ENCODE results near the gene NUP93. TPM values are rescaled to one million over a fixed set of nuclear protein-coding genes. Genes with fewer than 3 reads are reported as not detected.

Gene NUP93
- total and polyA plus RNA-seq, 9 of the 15 experiments (the other 6 are each of a cell fraction or from before 2014, with no cell fraction given), result 92.0 to 162 (median 121) TPM

GRCh38 chr16:56688762-56689161, 41.2 kb upstream of the NUP93 start:
- H3K4me2 ChIP-seq (ENCODE audit: insufficient read depth, low read length), result no peak overlapping the region
- no peaks in the 10 kb centered on the region for H3K9me3 ChIP-seq (replicated peaks; ENCODE audit: control insufficient read depth, insufficient read depth, low read depth, low read length)
- H3K27me3 ChIP-seq (ENCODE audit: control insufficient read depth in 2 of 2, insufficient read depth in 2 of 2, low read length in 2 of 2), result peaks cover 7 to 36% of the 10 kb centered on the region in 2 experiments; a peak in 4 of 5 replicates
- no peaks in the 10 kb centered on the region for H3K36me3 ChIP-seq (ENCODE audit: control insufficient read depth, insufficient read depth, low read length)
- POLR2A ChIA-PET, result no interaction called here
- intact Hi-C loops (cut with micrococcal nuclease), result no loop called here
- WGBS (ENCODE audit: insufficient coverage, low coverage, missing lambda C conversion rate), result 0% methylated on average over 1 of the region's 1 CpG
- H3K27ac ChIP-seq (ENCODE audit: extremely low read depth, low read depth, low read length), result no peak overlapping the region
- no peak overlapping the region for H3K9ac ChIP-seq (ENCODE audit: insufficient read depth in 1 of 2, low read depth in 2 of 2, low read length in 2 of 2)
- CTCF ChIA-PET (ENCODE audit: low intra/inter-chr PET ratio), result no interaction called here
- H3K9me1 ChIP-seq (ENCODE audit: control insufficient read depth, insufficient read depth, low read length), result no peaks in the 10 kb centered on the region
- no peak for FAIRE-seq
- in situ Hi-C loops (cut with MboI), result no loop called here
- no peak overlapping the region for H3K4me3 ChIP-seq
- no peaks in the 10 kb centered on the region for H4K20me1 ChIP-seq (replicated peaks; ENCODE audit: control insufficient read depth, insufficient read depth, low read length)
- H3K79me2 ChIP-seq (ENCODE audit: control insufficient read depth, insufficient read depth, low read length), result no peaks in the 10 kb centered on the region
- no peak overlapping the region for H2AFZ ChIP-seq (ENCODE audit: low read depth, low read length)
- peak; percentile 46; the same call in 1 of the 3 replicates for ATAC-seq
- BruUV-seq (replicated peaks), result no TSS peak
- DNase-seq (ENCODE audit: extremely low read depth in 1 of 4, low spot score in 3 of 4), result no peak
- no peaks in the 10 kb centered on the region; a peak in 1 of 5 replicates for H3K4me1 ChIP-seq (replicated peaks in 1 of 2; ENCODE audit: control insufficient read depth in 2 of 2, insufficient read depth in 2 of 2, low read length in 2 of 2)
- TF ChIP-seq ZNF436 (CRISPR knock-in tag; IDR thresholded peaks at IDR 0.05), result no peak
- TF ChIP-seq IRF9 (tag; IDR thresholded peaks at IDR 0.05), result no peak
- TF ChIP-seq AFF4 (CRISPR knock-in tag; IDR thresholded peaks at IDR 0.05), result no peak
- TF ChIP-seq ZNF197 (CRISPR knock-in tag; IDR thresholded peaks at IDR 0.05; ENCODE audit: low read depth), result no peak
- no peak for TF ChIP-seq MECOM (CRISPR knock-in tag; IDR thresholded peaks at IDR 0.05)
- no peak for TF ChIP-seq CBX8 (IDR thresholded peaks at IDR 0.05; ENCODE audit: borderline replicate concordance, extremely low read depth, low read depth, low read length, poor library complexity, severe bottlenecking)
- TF ChIP-seq TEAD4 (IDR thresholded peaks at IDR 0.05; ENCODE audit: low read length), result no peak
- TF ChIP-seq TEAD4 (CRISPR knock-in tag; IDR thresholded peaks at IDR 0.05; ENCODE audit: borderline replicate concordance), result no peak
- no peak for TF ChIP-seq NR2C2 (CRISPR knock-in tag; IDR thresholded peaks at IDR 0.05)
- TF ChIP-seq NR2C2 (tag; IDR thresholded peaks at IDR 0.05), result no peak
- TF ChIP-seq CBFA2T2 (conservative IDR thresholded peaks at IDR 0.05), result no peak
- TF ChIP-seq E4F1 (CRISPR knock-in tag; IDR thresholded peaks at IDR 0.05; ENCODE audit: borderline replicate concordance), result no peak
- no peak for TF ChIP-seq SIX5 (IDR thresholded peaks at IDR 0.05; ENCODE audit: borderline replicate concordance in 1 of 2, insufficient read depth in 1 of 2, low read depth in 1 of 2, low read length in 2 of 2)
- no peak for TF ChIP-seq RFX7 (CRISPR knock-in tag; IDR thresholded peaks at IDR 0.05)
- TF ChIP-seq CCNT2 (IDR thresholded peaks at IDR 0.05; ENCODE audit: borderline replicate concordance, extremely low read depth, insufficient read length, low read depth, low read length), result no peak

Data from K562 (cell line).